HG03469 (cell line): ENCODE measurements around the gene NEK11.
"Not testable (repeated sequence)": the region's sequence is repeated elsewhere in the genome, so short reads cannot be mapped to it uniquely, and the experiment has no call there.

Experiments used
- ATAC-seq: cut with Tn5 transposase; IDR thresholded peaks from one replicate; pipeline ENCODE4 v1.9.1; 2021; ENCODE audit warnings: mild to moderate bottlenecking, moderate library complexity, moderate number of reproducible peaks; ENCODE audit not compliant: unreplicated experiment

NEK11 gene

DNA sequence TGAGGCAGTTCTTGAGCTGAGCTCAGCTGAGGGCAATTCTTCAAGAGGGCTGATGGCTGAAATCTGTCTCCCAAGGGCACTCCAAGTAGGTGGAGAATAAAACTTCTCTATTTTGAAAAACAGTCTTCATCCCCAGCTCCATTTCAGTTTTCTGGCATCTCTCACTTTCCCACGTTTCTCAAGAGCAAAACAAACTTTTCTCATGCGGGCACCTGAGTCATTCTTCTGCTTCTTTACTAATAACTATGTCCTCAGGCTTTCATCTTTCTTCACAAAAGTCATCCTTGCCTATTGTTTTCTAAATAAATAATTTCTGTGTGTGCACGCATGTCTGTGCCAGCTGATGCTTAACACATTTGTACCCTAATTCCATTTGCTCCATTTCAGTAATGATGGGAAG, 258.8 kb downstream of the NEK11 start:
- no peak for ATAC-seq

DNA sequence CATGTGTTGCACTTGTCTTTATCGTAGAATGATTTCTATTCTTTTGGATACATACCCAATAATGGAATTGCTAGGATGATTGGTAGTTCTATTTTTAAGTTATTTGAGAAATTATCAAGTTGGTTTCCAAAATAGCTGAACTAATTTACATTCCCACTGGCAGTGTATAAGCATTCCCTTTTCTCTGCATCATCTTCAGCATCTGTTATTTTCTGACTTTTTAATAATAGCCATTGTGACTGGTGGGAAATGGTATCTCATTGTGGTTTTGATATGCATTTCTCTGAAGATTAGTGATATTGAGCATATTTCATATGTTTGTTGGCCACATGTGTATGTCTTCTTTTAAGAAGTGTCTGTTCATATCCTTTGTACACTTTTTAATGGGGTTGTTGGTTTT, 273.2 kb downstream of the NEK11 start:
- ATAC-seq, result no peak

DNA sequence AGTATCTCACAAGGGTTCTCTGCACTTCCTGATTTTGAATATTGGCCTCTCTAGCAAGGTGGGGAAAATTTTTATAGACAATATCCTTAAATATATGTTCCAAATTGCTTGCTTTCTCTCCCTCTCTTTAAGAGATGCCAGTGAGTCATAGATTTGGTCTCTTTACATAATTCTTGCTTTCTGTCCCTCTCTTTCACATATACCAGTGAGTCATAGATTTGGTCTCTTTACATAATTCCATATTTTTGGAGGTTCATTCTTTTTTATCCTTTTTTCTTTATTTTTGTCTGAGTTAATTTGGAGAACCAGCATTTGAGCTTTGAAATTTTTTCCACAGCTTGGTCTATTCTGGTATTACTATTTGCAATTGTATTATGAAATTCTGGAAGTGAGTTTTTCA, 277.2 kb downstream of the NEK11 start:
- no peak for ATAC-seq

DNA sequence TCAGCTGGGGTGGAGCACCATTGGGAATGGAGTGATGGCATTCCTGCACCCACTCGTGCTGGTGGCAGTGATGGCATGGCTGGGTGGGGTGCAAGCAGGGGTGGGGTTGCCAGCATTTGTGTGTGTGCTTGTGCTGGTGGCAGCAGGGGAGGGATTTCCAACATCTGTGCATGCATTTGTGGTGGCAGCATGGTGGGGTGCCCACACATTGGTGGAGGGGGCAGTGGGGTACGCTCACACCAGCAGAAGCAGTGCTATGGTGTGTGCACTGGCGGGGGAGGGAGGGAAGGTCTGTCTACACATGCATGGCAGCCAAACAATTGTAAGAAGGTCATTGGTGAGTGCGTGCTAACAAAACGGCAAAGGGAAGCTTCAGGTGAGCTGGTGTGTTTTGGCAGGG, 278.2 kb downstream of the NEK11 start:
- no peak for ATAC-seq

DNA sequence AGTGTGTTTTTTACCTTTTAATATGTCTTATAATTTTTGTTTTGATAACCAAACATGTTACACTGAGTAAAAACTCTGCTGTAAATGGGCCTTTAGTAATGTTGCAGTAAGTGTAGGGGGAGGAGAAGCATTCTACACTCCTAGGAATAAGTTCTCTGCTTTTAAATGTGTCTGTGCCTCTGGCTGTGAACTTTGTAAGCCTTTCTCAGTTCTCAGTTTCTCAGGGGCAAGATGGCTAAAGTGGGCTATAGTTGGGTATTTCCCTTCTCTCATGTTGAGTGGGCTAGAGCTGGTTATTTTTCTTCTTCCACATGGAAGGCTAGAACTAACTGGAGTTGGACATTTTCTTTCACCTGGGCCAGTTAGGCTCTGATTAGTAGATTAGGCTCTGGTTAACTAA, 279.6 kb downstream of the NEK11 start:
- ATAC-seq, result no peak

DNA sequence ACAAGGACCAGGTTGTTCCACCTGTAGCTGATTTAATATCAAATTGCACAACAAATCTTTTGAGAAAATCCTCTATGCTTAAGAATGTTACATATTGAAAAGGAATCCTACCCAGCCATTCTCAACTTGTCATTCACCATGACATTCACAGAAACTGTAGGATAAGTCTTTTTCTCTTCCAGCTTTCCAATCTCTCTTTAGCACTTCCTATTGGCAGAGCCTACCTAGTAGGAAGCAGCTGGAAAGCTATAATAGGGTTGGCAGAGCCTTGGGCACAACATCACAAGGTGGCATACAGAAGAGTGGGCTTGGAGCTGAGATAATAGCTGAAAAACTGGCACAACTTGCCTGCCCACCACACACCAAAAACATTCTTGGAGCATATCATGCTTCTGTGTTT, 287.6 kb downstream of the NEK11 start:
- ATAC-seq, result no peak

DNA sequence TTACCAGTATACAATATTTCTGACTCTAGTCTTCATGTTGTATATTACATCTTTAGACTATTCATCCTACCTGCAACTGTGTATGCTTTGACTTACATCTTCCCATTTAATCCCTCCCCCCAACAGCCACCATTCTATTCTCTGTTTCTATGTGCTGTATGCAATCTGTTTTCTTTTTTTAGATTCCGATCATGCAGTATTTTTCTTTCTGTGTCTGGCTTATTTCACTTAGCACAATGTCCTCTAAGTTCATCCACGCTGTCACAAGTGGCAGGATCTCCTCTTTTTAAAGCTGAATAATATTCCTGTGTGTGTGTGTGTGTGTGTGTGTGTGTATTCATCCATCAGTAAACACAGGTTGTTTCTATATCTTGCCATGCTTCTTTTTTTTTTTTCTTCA, 288.5 kb downstream of the NEK11 start:
- ATAC-seq, result no peak

DNA sequence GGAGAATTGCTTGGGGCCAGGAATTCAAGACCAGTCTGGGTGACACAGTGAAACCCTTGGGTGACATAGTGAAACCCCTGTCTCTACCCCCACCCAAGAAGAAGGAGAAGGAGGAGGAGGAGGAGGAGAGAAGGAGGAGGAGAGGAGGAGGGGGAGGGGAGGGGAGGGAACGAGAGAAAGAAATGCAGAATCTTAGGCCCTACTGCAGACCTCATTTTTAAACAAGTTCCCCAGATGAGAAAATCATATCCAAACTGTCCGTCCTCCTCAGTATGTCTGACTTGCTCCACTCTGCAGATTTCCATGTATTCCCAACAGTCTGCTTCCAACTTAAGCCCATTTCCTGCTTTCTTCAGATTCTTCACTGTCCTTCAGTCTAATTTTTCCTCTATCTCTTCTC, 291.0 kb downstream of the NEK11 start:
- ATAC-seq, result no peak

DNA sequence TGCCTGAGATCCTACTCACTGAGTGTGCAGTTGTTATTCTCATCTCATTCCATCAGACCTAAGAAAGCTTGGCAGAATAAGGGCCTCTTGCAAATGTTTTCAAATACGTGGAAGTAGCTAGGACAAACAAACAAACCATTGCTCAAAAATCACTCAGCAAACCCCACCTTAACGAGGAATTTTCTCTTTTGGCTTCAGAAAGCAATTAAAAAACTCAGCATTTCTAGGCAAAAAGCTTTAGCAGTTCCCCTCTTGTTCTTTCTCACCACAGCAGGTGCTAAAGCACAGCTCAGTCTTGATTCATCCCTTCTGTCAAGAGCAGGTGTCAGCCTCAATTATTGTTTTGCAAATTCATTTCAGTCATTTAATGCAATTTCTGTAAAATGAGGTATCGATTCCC, 296.3 kb downstream of the NEK11 start:
- no peak for ATAC-seq

DNA sequence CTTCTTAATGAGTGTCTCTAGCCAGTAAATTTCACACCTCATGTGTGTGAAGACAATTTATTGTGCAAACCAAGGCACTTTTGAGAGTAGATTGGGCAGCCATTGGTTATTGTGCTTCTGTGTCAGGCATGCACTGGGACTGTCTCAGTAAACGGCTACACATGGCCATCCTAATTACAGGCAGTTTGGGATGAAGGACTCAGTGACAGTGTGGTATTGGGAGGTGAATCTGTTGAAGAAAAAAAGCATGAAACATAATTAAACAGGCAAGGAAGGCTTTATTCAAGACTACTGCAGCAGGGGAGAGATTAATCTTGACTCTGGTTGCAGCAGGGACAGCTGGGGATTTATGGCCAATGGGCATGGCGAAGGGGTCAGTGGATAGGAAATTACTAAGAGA, 297.1 kb downstream of the NEK11 start:
- no peak for ATAC-seq

DNA sequence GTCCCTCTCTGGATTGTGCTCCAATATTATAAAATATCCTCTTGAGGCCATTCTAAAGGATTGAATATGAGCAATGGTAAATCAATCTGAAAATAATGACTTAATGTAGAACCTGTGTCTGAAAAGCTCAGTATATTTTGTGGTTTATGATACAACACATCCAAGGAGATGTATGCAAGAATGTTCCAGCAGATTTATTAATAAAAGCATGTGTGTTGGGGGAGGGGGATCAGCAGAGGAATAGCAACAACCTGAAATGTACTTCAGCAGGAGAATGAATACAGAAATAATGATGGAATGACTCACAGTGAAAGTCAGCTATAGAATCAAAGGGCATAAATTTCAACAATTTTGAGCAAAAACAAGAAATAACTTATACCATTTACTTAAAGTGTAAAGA, 298.2 kb downstream of the NEK11 start:
- ATAC-seq, result no peak

DNA sequence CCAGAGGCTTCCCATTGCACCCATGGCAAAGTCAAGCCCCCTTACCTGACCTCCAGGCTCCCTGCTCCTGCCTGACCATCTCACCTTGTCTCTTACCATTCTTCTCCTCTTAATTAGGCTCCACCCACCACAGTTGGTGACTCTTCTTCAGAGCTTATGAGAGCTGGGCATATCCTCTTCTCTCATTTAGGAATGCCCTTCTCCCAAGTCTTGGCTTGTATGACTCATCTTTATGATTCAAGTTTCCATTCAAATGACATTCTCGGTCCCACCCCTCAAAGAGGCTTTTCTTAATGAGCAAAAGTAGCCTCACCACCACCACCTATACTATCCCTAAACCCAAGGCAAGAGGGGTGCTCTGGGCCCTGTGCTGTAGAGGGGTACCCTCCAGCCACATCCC, 299.6 kb downstream of the NEK11 start:
- no peak for ATAC-seq

DNA sequence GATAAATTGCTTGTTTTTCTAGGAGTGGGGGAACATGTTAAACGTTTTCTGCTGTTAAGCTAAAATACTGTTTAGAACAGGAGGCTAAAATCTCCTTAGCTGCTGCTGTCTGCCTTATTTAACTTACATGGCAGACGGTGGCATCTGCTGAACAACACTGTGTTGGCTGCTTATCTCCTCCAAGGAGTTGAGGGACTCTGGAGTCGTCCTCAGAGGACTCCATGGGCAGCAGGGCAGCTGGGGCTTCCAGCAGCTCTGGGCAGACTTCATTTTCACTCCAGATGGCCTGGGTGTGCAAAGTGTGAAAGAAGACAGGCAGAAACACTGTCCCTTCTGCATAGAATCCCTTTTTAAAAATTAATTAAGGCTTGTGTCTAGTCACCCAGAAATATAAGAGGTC, 302.0 kb downstream of the NEK11 start:
- no peak for ATAC-seq

DNA sequence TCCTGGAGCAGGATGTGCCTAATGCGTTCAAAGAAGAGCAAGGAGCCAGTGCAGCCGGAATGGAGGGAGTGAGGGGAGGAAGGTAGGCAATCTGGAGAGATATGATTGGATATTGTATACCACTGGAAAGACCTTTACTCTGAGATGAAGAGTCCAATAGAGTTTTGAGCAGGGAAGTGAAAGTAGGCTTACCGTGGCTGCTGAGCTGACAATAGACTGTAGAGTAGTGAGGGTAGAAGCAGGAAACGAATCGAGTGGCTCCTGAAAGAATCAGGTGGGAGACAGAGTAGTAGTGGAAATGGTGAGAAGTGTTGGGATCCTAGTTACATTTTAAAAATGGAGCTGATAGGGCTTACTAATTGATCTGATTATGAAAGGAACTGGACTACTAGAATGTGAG, 303.1 kb downstream of the NEK11 start:
- no peak for ATAC-seq

DNA sequence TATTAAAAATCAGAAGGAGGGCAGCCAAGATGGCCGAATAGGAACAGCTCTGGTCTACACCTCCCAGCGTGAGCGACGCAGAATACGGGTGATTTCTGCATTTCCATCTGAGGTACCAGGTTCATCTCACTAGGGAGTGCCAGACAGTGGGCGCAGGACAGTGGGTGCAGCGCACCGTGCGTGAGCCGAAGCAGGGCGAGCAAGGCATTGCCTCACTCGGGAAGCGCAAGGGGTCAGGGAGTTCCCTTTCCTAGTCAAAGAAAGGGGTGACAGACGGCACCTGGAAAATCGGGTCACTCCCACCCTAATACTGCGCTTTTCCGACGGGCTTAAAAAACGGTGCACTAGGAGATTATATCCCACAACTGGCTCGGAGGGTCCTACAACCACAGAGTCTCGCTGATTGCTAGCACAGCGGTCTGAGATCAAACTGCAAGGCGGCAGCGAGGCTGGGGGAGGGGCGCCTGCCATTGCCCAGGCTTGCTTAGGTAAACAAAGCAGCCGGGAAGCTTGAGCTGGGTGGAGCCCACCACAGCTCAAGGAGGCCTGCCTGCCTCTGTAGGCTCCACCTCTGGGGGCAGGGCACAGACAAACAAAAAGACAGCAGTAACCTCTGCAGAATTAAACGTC, 304.9 kb downstream of the NEK11 start:
- not testable (repeated sequence) for ATAC-seq

DNA sequence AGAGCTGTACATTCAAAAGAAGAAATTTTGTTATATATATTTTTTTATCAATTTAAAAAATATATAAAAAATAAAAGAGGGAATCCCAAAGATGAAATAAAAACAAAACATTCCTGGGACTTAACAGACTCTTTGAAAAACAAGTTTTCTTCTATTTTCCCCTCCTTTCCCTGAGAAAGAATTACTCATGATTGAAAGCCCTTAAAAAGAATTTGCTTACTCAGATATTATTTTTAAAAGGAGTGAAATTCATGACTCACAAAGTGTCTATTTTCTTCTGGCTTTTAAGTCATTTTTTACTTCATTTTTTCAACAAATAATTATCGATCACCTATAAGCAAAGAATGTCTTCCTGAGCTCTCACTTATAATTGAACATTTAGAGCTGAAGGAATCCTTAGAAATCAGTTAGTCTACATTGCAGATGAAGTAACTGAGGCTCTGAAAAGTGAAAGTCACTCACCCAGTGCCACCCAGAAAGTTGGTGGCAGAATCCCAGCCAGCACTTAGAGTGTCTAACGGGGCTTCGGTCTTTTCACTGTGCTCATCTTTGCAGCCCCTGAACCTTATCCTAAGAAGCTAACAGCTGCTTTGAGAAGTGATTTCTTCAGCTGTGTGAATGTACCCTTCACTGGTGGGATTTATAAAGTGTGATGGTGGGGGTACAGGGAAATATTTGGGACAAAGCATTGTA, 312.4 kb downstream of the NEK11 start:
- no peak for ATAC-seq

DNA sequence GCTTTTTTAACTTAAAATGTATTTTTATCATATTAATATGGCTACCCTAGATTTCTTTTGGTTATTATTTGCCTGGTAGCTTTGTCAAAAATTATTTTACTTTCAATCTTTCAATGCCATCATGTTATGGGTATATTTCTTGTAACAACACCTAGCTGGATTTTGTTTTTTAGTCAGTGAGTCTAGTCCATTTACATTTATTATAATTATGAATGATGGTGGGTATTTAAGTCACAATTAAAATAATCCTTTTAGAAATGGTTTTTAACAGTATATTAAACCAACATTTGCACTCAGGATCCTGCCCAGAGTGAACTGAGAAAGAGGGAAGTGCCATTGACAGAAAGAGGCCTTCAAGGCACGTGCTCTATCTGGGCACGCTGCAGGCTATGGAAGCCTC, 315.1 kb downstream of the NEK11 start:
- ATAC-seq, result no peak

DNA sequence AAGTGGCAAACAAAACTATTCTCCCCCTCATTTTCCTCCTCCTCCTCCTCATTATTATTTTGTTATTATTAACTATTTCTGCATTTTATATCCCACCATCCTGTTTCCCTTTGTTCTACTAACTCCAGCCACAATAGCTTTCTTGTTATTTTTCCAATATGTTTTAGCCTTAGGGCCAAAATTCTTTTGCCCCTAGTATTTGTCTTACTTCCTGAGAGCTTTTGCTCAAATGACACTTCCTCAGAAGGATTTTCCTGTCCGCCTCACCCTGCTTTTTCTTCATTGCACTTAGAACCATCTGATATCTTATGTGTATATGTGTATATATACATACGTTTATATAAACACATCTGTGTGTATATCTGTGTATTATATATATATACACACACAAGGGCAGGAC, 322.2 kb downstream of the NEK11 start:
- no peak for ATAC-seq

DNA sequence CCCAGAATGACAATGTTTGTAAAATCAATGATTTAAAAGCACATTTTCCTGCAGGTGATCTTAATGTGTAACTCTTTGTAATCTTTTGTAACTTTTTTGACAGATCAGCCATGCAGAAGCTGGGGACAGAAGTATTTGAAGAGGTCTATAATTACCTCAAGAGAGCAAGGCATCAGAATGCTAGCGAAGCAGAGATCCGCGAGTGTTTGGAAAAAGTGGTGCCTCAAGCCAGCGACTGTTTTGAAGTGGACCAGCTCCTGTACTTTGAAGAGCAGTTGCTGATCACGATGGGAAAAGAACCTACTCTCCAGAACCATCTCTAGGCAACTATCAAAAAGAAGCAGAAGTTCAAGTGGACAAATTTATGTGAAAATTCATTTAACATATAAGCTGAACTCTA, 322.8 kb downstream of the NEK11 start:
- ATAC-seq, result no peak

DNA sequence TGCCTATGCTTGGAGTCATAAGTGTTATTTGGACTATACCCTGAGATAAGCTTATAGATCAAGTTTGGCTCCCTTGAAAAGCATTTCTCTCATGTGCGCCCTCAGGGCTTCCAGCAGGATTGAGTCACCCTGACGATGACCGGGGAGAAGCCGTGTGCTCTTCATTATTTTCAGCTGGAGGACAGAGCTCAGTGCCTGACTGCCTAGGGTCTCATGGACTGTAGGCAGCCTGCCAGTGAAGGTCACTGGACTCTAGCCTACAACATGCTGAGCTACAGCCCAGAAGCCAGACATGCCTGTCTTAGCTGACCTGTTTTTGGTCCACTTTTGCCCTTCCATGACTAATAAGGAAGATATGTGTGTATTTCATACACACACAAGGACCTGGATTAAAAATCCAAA, 323.3 kb downstream of the NEK11 start:
- ATAC-seq, result no peak

DNA sequence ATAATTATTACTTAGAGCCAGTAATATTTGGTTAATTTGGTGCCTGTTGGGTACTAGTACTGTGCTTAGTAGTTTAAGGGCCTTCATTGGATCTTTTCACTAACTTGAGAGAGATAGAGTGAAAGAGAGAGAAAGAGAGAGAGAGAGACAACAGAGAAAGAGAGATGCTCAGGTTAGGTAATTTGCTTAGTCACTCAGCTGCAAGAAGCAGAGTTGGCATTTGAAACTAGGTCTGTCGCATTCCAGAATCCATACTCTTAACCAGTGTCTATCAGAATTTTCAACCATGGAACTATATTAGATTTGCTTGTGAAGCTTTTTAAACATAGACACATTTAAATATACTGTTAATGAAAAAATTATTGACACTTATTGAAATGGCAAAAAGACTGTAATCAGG, 323.8 kb downstream of the NEK11 start:
- no peak for ATAC-seq

DNA sequence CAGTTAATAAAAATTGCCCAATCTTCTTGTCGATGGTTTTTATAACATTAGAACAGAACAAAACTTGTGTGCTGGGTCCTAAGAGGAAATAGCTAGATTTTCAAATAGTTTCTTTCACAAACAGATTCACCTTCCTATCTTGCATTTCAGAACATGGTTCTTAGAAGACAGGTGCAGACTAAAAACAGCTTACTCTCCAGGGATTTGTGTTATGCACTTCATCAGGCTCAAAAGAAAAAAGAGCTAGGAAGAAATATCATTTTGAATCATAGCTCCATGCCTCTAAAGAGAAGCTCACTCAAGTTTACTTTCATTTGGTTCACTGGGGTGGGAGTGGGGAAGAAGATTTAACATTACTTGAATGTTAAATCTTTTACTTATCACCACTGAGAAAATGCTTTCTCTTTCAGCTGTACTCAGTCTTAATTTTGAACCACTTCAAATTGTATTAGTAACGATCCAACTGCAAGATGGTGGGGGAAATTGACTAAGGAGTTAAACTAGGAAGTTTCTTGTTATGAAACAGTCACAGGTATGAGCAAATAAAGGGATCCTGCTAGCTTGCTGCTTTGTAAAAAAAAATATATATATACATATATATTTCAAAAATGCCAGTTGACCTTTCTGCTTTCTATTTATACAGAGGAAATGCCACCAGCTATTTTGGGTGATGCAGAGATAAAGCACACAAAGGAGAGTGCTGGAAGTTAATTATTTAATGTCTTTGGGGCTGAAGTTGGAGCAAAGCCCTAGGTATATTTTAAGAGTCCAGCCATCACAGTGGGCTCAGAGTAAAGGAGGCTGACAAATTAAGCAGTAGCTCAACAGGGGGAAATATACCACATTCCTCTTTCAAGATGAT, 326.6 kb downstream of the NEK11 start:
- no peak for ATAC-seq
